SK-N-SH treated with all-trans-retinoic acid at 6 μM for 48 hours (cell line): ENCODE measurements around the gene SNHG17.
A peak's percentile ranks its signal among the peaks of the same experiment; 100 is the strongest.

Experiments
- ATAC-seq: fragments of 200-7000 bp; cut with Tn5 transposase; 3 replicates; pipeline ENCODE4 v1.9.1; 2020; ENCODE audit warnings: mild to moderate bottlenecking, moderate library complexity
- ARNTL ChIP-seq: fragments of 450-650 bp; formaldehyde crosslinking; IDR thresholded peaks from 2 replicates; pipeline ENCODE4 v1.5.0; 2020; ENCODE audit warnings: low read depth, mild to moderate bottlenecking, moderate library complexity, borderline replicate concordance
- CREB5 ChIP-seq: fragments of 250-450 bp; sonication (Bioruptor Pico); IDR thresholded peaks from 2 replicates; pipeline ENCODE4 v1.5.1; 2020; ENCODE audit warnings: low read depth, mild to moderate bottlenecking, moderate library complexity
- CSDC2 ChIP-seq: fragments of 250-450 bp; sonication (Bioruptor Pico); IDR thresholded peaks from 2 replicates; pipeline ENCODE4 v1.5.0; 2020; ENCODE audit warnings: mild to moderate bottlenecking, moderate library complexity
- CSRNP3 ChIP-seq: fragments of 250-450 bp; sonication (Bioruptor Pico); IDR thresholded peaks from 2 replicates; pipeline ENCODE4 v1.5.1; 2021; ENCODE audit warnings: mild to moderate bottlenecking, moderate library complexity
- ESRRG ChIP-seq: fragments of 250-450 bp; sonication (Bioruptor Pico); IDR thresholded peaks from 2 replicates; pipeline ENCODE4 v1.6.1; 2021; ENCODE audit warnings: mild to moderate bottlenecking
- ISL1 ChIP-seq: fragments of 250-450 bp; sonication (Bioruptor Pico); IDR thresholded peaks from 2 replicates; pipeline ENCODE4 v2.1.2; 2022; ENCODE audit warnings: mild to moderate bottlenecking, moderate library complexity
- OSR1 ChIP-seq: fragments of 250-450 bp; sonication (Bioruptor Pico); IDR thresholded peaks from 2 replicates; pipeline ENCODE4 v1.8.0; 2022; ENCODE audit warnings: moderate library complexity, mild to moderate bottlenecking, inconsistent platforms
- POU6F1 ChIP-seq: fragments of 250-450 bp; sonication (Bioruptor Pico); IDR thresholded peaks from 2 replicates; pipeline ENCODE4 v1.8.0; 2021; ENCODE audit warnings: low read depth, mild to moderate bottlenecking, moderate library complexity, borderline replicate concordance
- PPARA ChIP-seq: fragments of 250-450 bp; sonication (Bioruptor Pico); IDR thresholded peaks from 2 replicates; pipeline ENCODE4 v1.5.0; 2020; ENCODE audit warnings: mild to moderate bottlenecking, borderline replicate concordance
- RARB ChIP-seq: fragments of 250-450 bp; sonication (Bioruptor Pico); IDR thresholded peaks from 2 replicates; pipeline ENCODE4 v1.8.0; 2021; ENCODE audit warnings: mild to moderate bottlenecking, moderate library complexity
- SNAI2 ChIP-seq: fragments of 250-450 bp; sonication (Bioruptor Pico); IDR thresholded peaks from 2 replicates; pipeline ENCODE4 v1.5.0; 2020; ENCODE audit warnings: mild to moderate bottlenecking, moderate library complexity
- TCF4 ChIP-seq: fragments of 250-450 bp; sonication (Bioruptor Pico); IDR thresholded peaks from 2 replicates; pipeline ENCODE4 v1.8.0; 2021; ENCODE audit warnings: mild to moderate bottlenecking, moderate library complexity, borderline replicate concordance
- TOX ChIP-seq: fragments of 250-450 bp; sonication (Bioruptor Pico); IDR thresholded peaks from 2 replicates; pipeline ENCODE4 v1.8.0; 2021; ENCODE audit warnings: mild to moderate bottlenecking, moderate library complexity, borderline replicate concordance
- TSHZ2 ChIP-seq: fragments of 250-450 bp; sonication (Bioruptor Pico); IDR thresholded peaks from 2 replicates; pipeline ENCODE4 v1.5.0; 2020; ENCODE audit warnings: mild to moderate bottlenecking, moderate library complexity
- ZFP3 ChIP-seq: fragments of 250-450 bp; sonication (Bioruptor Pico); IDR thresholded peaks from 2 replicates; pipeline ENCODE4 v1.5.0; 2020; ENCODE audit warnings: mild to moderate bottlenecking, moderate library complexity
- ZFP30 ChIP-seq: fragments of 450-650 bp; formaldehyde crosslinking; IDR thresholded peaks from 2 replicates; pipeline ENCODE4 v1.5.0; 2022; ENCODE audit warnings: mild to moderate bottlenecking, moderate library complexity
- ZNF565 ChIP-seq: fragments of 450-650 bp; formaldehyde crosslinking; conservative IDR thresholded peaks from 2 replicates; pipeline ENCODE4 v1.5.0; 2020; ENCODE audit warnings: low read depth, mild to moderate bottlenecking, moderate library complexity
- ZNF70 ChIP-seq: fragments of 450-650 bp; formaldehyde crosslinking; IDR thresholded peaks from 2 replicates; pipeline ENCODE4 v1.5.0; 2020; ENCODE audit warnings: mild to moderate bottlenecking, moderate library complexity
- ZNF8 ChIP-seq: fragments of 450-650 bp; formaldehyde crosslinking; IDR thresholded peaks from 2 replicates; pipeline ENCODE4 v1.5.0; 2020; ENCODE audit warnings: mild to moderate bottlenecking, moderate library complexity

The SNHG17 gene

GRCh38 chr20:38395165-38395564 lies 40.0 kb downstream of the SNHG17 start:
- TF ChIP-seq ZFP30 (CRISPR knock-in tag) (no peak), ZNF565 (CRISPR knock-in tag) (no peak), CREB5 (CRISPR knock-in tag) (no peak), ESRRG (CRISPR knock-in tag) (no peak), ZFP3 (CRISPR knock-in tag) (no peak), POU6F1 (CRISPR knock-in tag) (no peak), TCF4 (CRISPR knock-in tag) (no peak)
- no peak for ATAC-seq

- ATAC-seq: no peak
- TF ChIP-seq TCF4 (CRISPR knock-in tag) (0 out of 2 replicates have a peak, but pooled peaks have one; percentile 23), CSRNP3 (CRISPR knock-in tag) (no peak), ZNF70 (CRISPR knock-in tag) (no peak)
Observed at GRCh38 chr20:38393259-38393658, 41.9 kb downstream of the SNHG17 start.

- TF ChIP-seq PPARA (no peak), TOX (CRISPR knock-in tag) (no peak), ZFP30 (CRISPR knock-in tag) (no peak), ZNF8 (no peak), ZNF565 (CRISPR knock-in tag) (no peak), SNAI2 (CRISPR knock-in tag) (no peak), ARNTL (CRISPR knock-in tag) (no peak)
- no peak for ATAC-seq
Observed at GRCh38 chr20:38392356-38392755, 42.8 kb downstream of the SNHG17 start.

GRCh38 chr20:38387953-38388352 lies 47.2 kb downstream of the SNHG17 start:
- TF ChIP-seq ZNF8 (no peak), ZNF565 (CRISPR knock-in tag) (no peak), ISL1 (CRISPR knock-in tag) (no peak), SNAI2 (CRISPR knock-in tag) (no peak), TOX (CRISPR knock-in tag) (no peak), ZFP3 (CRISPR knock-in tag) (no peak), CSDC2 (CRISPR knock-in tag) (no peak), TSHZ2 (CRISPR knock-in tag) (no peak), RARB (CRISPR knock-in tag) (no peak), OSR1 (CRISPR knock-in tag) (no peak), POU6F1 (CRISPR knock-in tag) (no peak)
- no peak for ATAC-seq
